HG02973 (cell line): ENCODE results near the gene SGK1.
"Not testable (repeated sequence)": the region's sequence is repeated elsewhere in the genome, so short reads cannot be mapped to it uniquely, and the experiment has no call there.

Experiments used
- ATAC-seq: cut with Tn5 transposase; IDR thresholded peaks from one replicate; pipeline ENCODE4 v1.9.1; 2021; ENCODE audit warnings: moderate library complexity; ENCODE audit not compliant: unreplicated experiment

Gene SGK1

GRCh38 chr6:134230087-134230700, 87.7 kb downstream of the SGK1 start:
- ATAC-seq = no peak

GRCh38 chr6:134229520-134229919, 88.4 kb downstream of the SGK1 start:
- no peak for ATAC-seq

GRCh38 chr6:134223796-134224420, 94.0 kb downstream of the SGK1 start:
- no peak for ATAC-seq

GRCh38 chr6:134221250-134221649, 96.7 kb downstream of the SGK1 start:
- ATAC-seq = no peak

DNA sequence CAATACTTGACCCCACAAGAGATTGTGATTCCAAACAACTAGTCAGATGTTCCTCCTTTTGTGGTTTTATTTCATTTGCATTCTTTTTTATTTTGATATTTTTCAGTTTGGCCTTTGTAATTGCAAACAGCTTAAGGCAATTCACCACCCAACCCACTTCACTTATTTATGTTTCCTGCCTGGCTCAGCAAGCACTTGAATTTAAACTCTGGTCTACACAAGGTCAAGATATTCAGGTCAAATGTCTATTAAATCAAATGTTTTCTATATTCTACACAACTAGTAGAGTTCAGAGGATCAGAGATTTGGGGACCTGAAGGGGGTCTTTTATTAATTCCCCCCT, 100.1 kb downstream of the SGK1 start:
- ATAC-seq = no peak

- ATAC-seq = no peak
These were observed 100.7 kb downstream of the SGK1 start for GRCh38 chr6:134217105-134217797.

GRCh38 chr6:134216301-134217010, 101.5 kb downstream of the SGK1 start:
- peak; percentile 72 for ATAC-seq

- not testable (repeated sequence) for ATAC-seq
These were observed 104.5 kb downstream of the SGK1 start for GRCh38 chr6:134213410-134213809.

GRCh38 chr6:134211297-134211696, 106.6 kb downstream of the SGK1 start:
- no peak for ATAC-seq

- no peak for ATAC-seq
These were observed 110.5 kb downstream of the SGK1 start for GRCh38 chr6:134207421-134207820.

DNA sequence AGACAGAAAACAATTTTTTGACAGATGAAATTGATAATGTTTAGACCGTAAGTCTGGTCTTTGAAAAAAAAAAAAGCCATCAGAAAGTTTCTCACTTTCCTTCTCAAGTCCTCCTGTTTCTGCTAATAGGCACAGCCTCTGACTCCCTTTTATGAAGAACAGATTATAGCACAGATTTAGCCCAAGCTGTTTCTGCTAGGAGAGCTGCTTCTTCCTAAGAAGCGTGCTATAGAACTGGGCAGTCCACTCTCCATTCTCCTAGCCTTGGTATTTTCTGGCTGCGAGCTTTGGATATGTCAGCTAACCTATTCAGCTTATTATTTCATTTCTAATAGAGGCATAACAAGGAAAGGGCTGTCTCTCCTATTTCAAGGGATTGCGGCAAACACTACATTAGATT, 112.5 kb downstream of the SGK1 start:
- ATAC-seq = no peak

GRCh38 chr6:134204759-134205158, 113.2 kb downstream of the SGK1 start:
- ATAC-seq = not testable (repeated sequence)

DNA sequence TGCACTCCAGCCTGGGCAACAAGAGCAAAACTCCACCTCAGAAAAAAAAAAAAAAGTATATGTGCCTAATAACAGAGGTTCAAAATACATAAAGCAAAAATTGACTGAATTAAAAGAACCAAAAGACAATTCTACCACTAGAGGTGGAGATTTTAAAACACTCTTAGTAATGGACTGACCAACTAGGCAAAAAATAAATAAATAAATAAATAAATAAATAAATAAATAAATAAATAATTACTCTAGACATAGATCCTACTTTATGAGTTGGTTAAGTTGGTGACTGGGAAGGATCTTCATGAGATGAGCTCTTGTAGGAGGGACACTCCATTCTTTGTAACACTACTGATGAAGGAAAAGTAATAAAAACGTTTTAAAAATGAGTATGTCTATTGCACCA, 113.9 kb downstream of the SGK1 start:
- no peak for ATAC-seq

DNA sequence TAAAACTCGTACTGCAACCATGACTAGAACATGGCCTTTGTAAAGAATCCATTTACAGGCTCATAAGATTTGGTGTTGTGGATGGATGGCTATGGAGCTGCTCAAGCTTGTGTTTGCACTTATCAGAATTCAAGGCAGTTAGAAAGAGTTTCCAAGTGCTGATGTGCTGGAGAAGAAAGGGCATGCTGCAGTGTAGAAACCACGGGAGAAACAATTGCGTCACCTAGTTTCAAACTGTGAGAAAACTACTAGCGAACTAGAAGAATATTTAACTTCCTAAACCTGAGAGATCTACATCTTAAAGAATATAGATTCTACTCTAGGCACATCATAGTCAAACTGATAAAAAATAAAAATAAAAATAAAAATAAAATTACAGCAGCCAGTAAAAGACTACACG, 116.2 kb downstream of the SGK1 start:
- no peak for ATAC-seq

- ATAC-seq = no peak
These were observed 117.9 kb downstream of the SGK1 start for GRCh38 chr6:134199848-134200606.

- ATAC-seq = no peak
These were observed 119.8 kb downstream of the SGK1 start for GRCh38 chr6:134198093-134198492.

DNA sequence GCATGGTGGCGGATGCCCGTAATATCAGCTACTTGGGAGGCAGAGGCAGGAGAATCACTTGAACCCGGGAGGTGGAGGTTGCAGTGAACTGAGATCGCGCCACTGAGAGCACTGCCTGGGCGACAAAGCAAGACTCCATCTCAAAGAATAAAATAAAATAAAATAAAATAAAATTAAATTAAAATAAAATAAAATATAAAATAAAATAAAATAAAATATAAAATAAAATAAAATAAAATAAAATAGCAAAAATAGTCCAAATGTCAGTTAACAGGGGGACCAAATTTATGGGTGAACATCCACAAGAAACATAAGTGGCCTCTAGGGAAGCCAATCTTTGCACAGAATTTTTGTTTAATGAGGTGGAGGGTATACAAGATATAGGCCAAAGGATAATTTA, 120.2 kb downstream of the SGK1 start:
- not testable (repeated sequence) for ATAC-seq

DNA sequence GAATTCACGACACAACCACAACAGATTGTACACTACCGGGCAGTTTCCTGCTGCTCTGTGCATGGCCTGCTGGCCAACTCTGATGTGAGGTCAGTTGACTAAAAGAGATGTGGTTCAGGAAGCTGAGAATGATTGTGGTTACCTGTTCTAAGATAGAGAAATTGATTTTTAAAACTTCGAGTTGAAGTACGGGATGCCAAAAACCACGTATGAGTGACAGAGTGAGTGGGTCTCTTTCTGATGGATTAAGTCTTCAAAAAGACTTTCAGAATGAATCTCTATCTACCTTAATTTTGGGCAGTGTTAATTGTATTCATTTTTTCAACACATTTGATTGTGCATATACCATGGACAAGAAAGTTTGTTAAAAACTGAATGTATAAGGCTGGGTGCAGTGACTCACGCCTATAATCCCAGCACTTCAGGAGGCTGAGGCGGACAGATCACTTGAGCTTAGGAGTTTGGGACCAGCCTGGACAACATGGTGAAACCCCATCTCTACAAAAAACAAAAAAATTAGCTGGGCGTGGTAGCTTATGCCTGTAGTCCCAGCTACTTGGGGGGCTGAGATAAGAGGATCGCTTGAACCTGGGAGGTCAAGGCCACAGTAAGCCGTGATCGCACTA, 121.2 kb downstream of the SGK1 start:
- ATAC-seq = peak; percentile 58

DNA sequence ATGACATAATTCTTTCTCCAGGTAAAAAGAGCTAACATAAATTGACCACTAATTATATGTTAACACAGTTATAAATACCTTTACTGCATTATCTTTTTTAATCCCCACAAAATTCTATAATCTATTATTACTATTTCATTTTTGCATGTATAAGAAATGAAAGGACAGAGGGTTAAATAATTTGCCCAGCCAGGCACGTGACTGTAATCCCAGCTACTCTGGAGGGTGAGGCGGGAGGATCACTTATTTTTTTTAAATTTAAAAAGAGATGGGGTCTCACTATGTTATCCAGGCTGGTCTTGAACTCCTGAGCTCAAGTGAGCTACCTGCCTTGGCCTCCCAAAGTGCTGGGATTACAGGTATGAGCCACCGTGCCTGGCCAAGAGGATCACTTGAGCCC, 121.9 kb downstream of the SGK1 start:
- no peak for ATAC-seq

GRCh38 chr6:134195164-134195906, 122.6 kb downstream of the SGK1 start:
- ATAC-seq = no peak
